Sigmoid colon (tissue), 7 donors: Measurements from ENCODE around the gene CCDC172. TPM values are rescaled to one million over a fixed set of nuclear protein-coding genes. Genes with fewer than 3 reads are reported as not detected.

Source experiments
- DNase-seq: peaks from one replicate; pipeline ENCODE4 v3.0.0-alpha.2; 2019
- H3K27ac ChIP-seq, 4 donors: fragments of 200-600 bp; sonication (generic); one replicate each; pipeline ENCODE4 v1.5.1; 2016 to 2019; ENCODE audit warnings: mild to moderate bottlenecking in 1 of 4
- H3K27me3 ChIP-seq, 3 donors: fragments of 200-600 bp; sonication (generic); one replicate each; pipeline ENCODE4 v1.5.1; 2019; ENCODE audit warnings: mild to moderate bottlenecking in 1 of 3
- H3K36me3 ChIP-seq, 4 donors: fragments of 200-600 bp; sonication (generic); one replicate each; pipeline ENCODE4 v1.5.1; 2016 to 2019
- H3K4me1 ChIP-seq, 4 donors: fragments of 200-600 bp; sonication (generic); one replicate each; pipeline ENCODE4 v1.5.1; 2017 to 2019
- H3K4me3 ChIP-seq, 4 donors: fragments of 200-600 bp; sonication (generic); one replicate each; pipeline ENCODE4 v1.5.1; 2017 to 2019; ENCODE audit warnings: mild to moderate bottlenecking in 2 of 4, moderate library complexity in 1 of 4
- H3K9me3 ChIP-seq, 4 donors: fragments of 200-600 bp in 3 of 4; sonication (generic) in 3 of 4; one replicate each; pipeline versions ENCODE4 v1.5.1 to v1.6.1; 2013 to 2019
- EP300 ChIP-seq, 4 donors: sonication (generic); formaldehyde crosslinking; IDR thresholded peaks; one replicate each; pipeline ENCODE4 v1.6.1; 2017; ENCODE audit warnings: antibody characterized with exemption in 4 of 4
- POLR2A ChIP-seq, 2 donors: fragments of 450-650 bp; IDR thresholded peaks; one replicate each; pipeline ENCODE4 v1.6.1; 2016; ENCODE audit warnings: antibody characterized with exemption in 2 of 2, mild to moderate bottlenecking in 2 of 2, moderate library complexity in 2 of 2
- POLR2AphosphoS5 ChIP-seq, 4 donors: sonication (generic); formaldehyde crosslinking; IDR thresholded peaks; one replicate each; pipeline ENCODE4 v1.6.1; 2017; ENCODE audit warnings: antibody characterized with exemption in 4 of 4
- WGBS, 2 donors: extraction: QIAGEN DNeasy Blood & Tissue Kit; methylation state at CpG; one replicate each; pipeline ENCODE4 v1.1.7; 2013; 5-methylcytosine and 5-hydroxymethylcytosine counted together
- intact Hi-C: fragments of 100-400 bp; cut with DNase I; formaldehyde crosslinking; loops from one replicate; pipeline ENCODE4 v1.15.1; 2023
- polyA plus RNA-seq, 3 donors: library from polyadenylated mRNA; stranded (reverse); fragments of 200-250 nt; gene quantifications; one replicate each; pipeline ENCODE4 v1.2.3, GENCODE V29; 2013
- total RNA-seq, 4 donors: library from RNA; depleted of rRNA; stranded (reverse); fragments of >200 nt; gene quantifications; one replicate each; pipeline ENCODE4 v1.1.0, GENCODE V29; 2016
- TF ChIP-seq, protein P1 (sequence below), 4 experiments: fragments of 450-650 bp in 3 of 4; fragments of 200-600 bp in 1 of 4; IDR thresholded peaks; one replicate each; pipeline ENCODE4 v1.5.1; 2016 to 2019; ENCODE audit warnings: antibody characterized with exemption in 4 of 4, mild to moderate bottlenecking in 3 of 4, moderate library complexity in 2 of 4
- donor health status: healthy with polysubstance abuse.
- donor health status: Bipolar disorder and iron deficiency.
- donor health status: healthy.

Gene CCDC172
- total and polyA plus RNA-seq, 7 donors: not detected

DNA sequence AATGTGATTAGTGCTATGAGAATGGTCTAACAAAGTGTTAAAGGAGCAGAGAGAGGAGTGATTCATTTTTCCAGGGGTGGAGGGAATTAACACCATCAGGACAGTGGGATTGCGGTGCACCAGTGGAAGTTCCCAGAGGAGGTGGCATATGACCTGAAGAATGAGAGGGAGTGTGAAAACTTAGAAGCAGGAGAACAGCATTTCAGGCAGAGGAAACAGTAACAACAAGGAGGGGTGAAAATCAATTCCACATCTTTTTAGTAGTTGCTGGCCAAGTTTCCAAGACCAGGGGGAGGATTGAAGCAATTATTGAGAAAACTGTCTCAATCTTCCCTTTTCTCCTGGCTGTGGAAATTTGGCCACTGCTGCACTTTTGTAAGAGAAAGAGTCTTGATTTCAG, 23.7 kb upstream of the CCDC172 start:
- TF ChIP-seq EP300 (IDR thresholded peaks at IDR 0.05) (no peak), POLR2AphosphoS5 (IDR thresholded peaks at IDR 0.05) (no peak), POLR2A (IDR thresholded peaks at IDR 0.05) (no peak)
- TF ChIP-seq, protein P1, sequence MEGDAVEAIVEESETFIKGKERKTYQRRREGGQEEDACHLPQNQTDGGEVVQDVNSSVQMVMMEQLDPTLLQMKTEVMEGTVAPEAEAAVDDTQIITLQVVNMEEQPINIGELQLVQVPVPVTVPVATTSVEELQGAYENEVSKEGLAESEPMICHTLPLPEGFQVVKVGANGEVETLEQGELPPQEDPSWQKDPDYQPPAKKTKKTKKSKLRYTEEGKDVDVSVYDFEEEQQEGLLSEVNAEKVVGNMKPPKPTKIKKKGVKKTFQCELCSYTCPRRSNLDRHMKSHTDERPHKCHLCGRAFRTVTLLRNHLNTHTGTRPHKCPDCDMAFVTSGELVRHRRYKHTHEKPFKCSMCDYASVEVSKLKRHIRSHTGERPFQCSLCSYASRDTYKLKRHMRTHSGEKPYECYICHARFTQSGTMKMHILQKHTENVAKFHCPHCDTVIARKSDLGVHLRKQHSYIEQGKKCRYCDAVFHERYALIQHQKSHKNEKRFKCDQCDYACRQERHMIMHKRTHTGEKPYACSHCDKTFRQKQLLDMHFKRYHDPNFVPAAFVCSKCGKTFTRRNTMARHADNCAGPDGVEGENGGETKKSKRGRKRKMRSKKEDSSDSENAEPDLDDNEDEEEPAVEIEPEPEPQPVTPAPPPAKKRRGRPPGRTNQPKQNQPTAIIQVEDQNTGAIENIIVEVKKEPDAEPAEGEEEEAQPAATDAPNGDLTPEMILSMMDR (IDR thresholded peaks at IDR 0.05): no peak
- Histone ChIP-seq H3K4me3 (no peak overlapping the region), H3K36me3 (no peaks in the 10 kb centered on the region), H3K27me3 (no peaks in the 10 kb centered on the region), H3K27ac (no peak overlapping the region), H3K4me1 (no peaks in the 10 kb centered on the region), H3K9me3 (no peaks in the 10 kb centered on the region)
- 78 to 82% methylated on average over 1 of the region's 1 CpG for WGBS, 2 donors
- no peak for DNase-seq
- intact Hi-C loops: no loop called here

DNA sequence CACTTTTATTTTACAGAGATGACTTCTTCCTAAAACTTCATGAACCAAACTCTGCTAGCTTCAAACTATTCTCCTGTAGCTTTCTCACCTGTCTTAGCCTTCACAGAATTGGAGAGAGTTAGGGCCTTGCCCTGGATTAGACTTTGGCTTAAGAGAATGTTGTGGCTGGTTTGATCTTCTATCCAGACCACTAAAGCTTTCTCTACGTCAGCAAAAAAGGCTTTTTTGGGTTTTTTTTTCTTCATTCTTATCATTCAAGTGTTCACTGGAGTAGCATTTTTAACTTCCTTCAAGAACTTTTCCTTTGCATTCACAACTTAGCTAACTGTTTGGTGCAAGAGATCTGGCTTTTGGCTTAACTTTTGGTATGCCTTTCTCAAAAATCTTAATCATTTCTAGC, 19.3 kb upstream of the CCDC172 start:
- Histone ChIP-seq H3K9me3 (no peaks in the 10 kb centered on the region), H3K27ac (no peak overlapping the region), H3K4me3 (no peak overlapping the region), H3K4me1 (no peaks in the 10 kb centered on the region), H3K36me3 (no peaks in the 10 kb centered on the region), H3K27me3 (no peaks in the 10 kb centered on the region)
- 58 to 73% methylated on average over 1 of the region's 1 CpG for whole genome bisulfite sequencing, 2 donors
- no peak for DNase-seq
- TF ChIP-seq, protein P1 (IDR thresholded peaks at IDR 0.05): no peak
- TF ChIP-seq POLR2AphosphoS5 (IDR thresholded peaks at IDR 0.05) (no peak), EP300 (IDR thresholded peaks at IDR 0.05) (no peak), POLR2A (IDR thresholded peaks at IDR 0.05) (no peak)
- intact Hi-C loops: no loop called here

DNA sequence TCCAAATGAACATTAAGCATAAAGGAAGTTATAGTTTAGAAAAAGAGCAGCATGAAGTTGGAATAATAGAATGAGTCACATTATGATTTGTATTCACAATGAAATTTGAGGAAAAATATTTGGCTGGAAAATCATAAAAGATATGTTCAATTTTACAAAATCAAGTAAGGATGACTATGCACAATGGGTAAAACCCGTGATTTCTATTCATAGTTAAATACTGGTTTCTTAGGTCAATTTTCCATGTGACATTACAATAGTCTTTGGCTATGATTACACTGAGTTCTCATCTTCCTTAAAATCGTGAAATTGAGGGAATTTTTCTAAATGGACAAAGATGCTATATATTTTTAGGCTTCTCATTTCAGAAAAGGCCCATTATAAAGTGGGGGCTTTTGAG, 17.4 kb upstream of the CCDC172 start:
- 66 to 85% methylated on average over 2 of the region's 2 CpGs for WGBS, 2 donors
- intact Hi-C loops: no loop called here
- TF ChIP-seq POLR2AphosphoS5 (IDR thresholded peaks at IDR 0.05): no peak
- no peak for TF ChIP-seq EP300 (IDR thresholded peaks at IDR 0.05)

DNA sequence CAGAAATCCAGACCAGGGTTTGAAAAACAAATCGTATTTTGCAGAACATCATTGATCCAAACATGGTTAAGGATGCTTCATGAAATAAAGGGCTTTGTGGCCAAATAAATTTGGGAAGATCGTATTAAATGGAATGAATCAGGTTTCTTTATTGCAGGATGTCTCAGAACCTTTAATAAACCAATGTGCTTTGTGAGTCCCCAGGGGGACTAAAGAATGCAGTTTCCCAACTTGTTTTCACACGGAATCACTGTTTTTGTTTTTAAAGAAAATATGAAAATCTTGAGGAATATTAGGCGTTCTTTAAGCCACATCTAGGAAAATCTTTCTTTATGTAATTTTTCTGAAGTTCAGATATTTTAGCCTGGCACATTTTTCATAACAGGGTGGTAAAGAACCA, 16.8 kb upstream of the CCDC172 start:
- TF ChIP-seq, protein P1 (IDR thresholded peaks at IDR 0.05): no peak
- TF ChIP-seq POLR2AphosphoS5 (IDR thresholded peaks at IDR 0.05) (no peak), POLR2A (IDR thresholded peaks at IDR 0.05) (no peak), EP300 (IDR thresholded peaks at IDR 0.05) (no peak)
- Histone ChIP-seq H3K27ac (no peak overlapping the region), H3K4me1 (no peaks in the 10 kb centered on the region), H3K36me3 (no peaks in the 10 kb centered on the region), H3K9me3 (no peaks in the 10 kb centered on the region), H3K27me3 (no peaks in the 10 kb centered on the region), H3K4me3 (no peak overlapping the region)
- 74 to 78% methylated on average over 4 of the region's 4 CpGs for WGBS, 2 donors
- DNase-seq: no peak
- intact Hi-C loops: no loop called here

More for the DNA sequence above, 17.4 kb upstream of the CCDC172 start:
- Histone ChIP-seq H3K27me3 (no peaks in the 10 kb centered on the region), H3K9me3 (no peaks in the 10 kb centered on the region), H3K4me3 (no peak overlapping the region), H3K4me1 (no peaks in the 10 kb centered on the region), H3K27ac (no peak overlapping the region), H3K36me3 (no peaks in the 10 kb centered on the region)
- DNase-seq: no peak

DNA sequence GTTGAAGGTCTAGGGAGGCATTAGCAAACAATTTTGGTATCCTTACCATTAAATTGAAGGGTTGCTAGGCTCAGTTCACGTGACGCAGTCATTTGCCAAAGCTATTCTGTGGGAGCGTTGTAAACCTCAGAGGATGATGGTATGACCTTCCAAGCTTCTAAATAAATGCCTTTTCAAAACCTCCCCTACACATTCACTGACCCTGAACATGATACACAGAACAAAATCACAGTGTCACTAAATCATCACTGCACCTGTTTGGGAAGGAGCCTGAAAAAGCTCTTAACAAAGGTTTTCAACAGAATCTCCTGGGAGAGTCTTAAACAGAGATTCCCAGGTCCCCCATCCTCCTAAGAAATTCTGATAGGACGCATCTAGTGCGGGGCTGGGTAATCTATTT, 13.2 kb upstream of the CCDC172 start:
- no peak overlapping the region for H3K4me3 ChIP-seq
- H3K36me3 ChIP-seq: no peaks in the 10 kb centered on the region
- intact Hi-C loops: no loop called here
- no peaks in the 10 kb centered on the region for H3K9me3 ChIP-seq
- TF ChIP-seq POLR2AphosphoS5 (IDR thresholded peaks at IDR 0.05) (no peak), EP300 (IDR thresholded peaks at IDR 0.05) (no peak), POLR2A (IDR thresholded peaks at IDR 0.05) (no peak)
- TF ChIP-seq, protein P1 (IDR thresholded peaks at IDR 0.05): no peak
- H3K27ac ChIP-seq: no peak overlapping the region
- 73 to 85% methylated on average over 5 of the region's 5 CpGs for WGBS, 2 donors
- no peak for DNase-seq
- no peaks in the 10 kb centered on the region for H3K4me1 ChIP-seq
- H3K27me3 ChIP-seq: no peaks in the 10 kb centered on the region
